Forelimb muscle (tissue), 1 donor: ENCODE data around the gene HDHD2. TPM values are rescaled to one million over a fixed set of nuclear protein-coding genes. Genes with fewer than 3 reads are reported as not detected.
A peak's percentile ranks its signal among the peaks of the same experiment; 100 is the strongest.
"Not testable (repeated sequence)": the region's sequence is repeated elsewhere in the genome, so short reads cannot be mapped to it uniquely, and the experiment has no call there.

Experiments used
- DNase-seq: peaks from one replicate; pipeline ENCODE4 v3.0.0-alpha.2; 2013; ENCODE audit warnings: low read depth
- polyA plus RNA-seq: library from polyadenylated mRNA; unstranded; fragments of 120-200 nt; gene quantifications from one replicate; pipeline ENCODE4 v1.2.1, GENCODE V29; 2013; ENCODE audit not compliant: insufficient read length

Gene HDHD2, protein sequence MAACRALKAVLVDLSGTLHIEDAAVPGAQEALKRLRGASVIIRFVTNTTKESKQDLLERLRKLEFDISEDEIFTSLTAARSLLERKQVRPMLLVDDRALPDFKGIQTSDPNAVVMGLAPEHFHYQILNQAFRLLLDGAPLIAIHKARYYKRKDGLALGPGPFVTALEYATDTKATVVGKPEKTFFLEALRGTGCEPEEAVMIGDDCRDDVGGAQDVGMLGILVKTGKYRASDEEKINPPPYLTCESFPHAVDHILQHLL
- polyA plus RNA-seq = 18.6 TPM

DNA sequence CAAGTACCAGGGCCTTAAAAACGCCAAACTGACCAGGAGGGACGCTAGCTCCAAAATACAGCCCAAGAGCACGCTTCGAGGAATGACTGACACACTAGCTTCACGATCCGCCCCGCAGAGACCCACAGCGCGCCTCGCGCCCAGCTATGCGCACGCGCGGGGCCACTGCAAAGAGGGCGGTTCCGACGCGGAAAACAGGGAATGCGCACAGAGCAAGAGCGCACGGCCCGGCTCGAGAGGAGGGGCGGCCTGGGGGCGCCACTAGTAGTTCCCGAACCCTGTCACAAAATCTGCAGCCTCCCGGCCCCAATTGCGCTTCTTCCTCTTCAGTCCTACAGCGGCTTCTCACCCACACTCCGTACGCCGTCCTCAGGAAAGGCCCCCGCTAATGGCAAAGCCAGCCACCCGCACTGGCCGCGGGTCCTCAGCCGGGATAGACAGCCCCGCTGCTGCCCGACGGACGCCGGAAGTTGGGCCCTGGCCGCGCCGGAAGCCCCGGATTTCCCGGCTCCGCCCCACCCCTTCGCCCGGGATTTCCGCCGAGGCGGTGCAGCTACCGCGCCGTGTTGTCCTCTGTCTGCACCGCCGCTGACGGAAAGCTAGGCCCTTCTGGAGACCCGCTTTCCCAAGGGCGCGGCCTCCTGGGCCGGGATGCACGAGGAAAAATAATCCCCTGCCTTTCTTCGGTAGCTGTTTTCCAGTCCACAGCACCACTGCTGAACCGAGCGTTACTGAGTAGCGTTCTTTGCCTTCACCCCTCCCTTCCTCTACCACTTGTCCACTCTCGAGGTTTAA lies at the start of gene HDHD2:
Gene HDHD2, minus strand, starts transcription at position 472 of the 795 bp plus-strand sequence. CDS start 14,061 bp downstream, outside the sequence.
- peak; percentile 63 for DNase-seq

DNA sequence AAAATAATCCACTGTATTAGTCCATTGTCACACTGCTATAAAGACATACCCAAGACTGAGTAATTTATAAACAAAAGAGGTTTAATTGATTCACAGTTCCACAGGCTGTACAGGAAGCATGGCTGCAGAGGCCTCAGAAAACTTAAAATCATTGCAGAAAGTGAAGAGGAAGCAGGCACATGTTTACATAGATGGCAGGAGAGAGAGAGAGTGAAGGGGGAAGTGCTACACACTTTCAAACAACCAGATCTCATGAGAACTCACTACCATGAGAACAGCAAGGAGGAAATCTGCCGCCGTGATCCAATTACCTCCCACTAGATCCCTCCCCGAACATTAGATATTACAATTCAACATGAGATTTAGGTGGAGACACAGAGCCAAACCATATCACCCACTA lies 45.7 kb upstream of the HDHD2 start:
- DNase-seq = not testable (repeated sequence)

DNA sequence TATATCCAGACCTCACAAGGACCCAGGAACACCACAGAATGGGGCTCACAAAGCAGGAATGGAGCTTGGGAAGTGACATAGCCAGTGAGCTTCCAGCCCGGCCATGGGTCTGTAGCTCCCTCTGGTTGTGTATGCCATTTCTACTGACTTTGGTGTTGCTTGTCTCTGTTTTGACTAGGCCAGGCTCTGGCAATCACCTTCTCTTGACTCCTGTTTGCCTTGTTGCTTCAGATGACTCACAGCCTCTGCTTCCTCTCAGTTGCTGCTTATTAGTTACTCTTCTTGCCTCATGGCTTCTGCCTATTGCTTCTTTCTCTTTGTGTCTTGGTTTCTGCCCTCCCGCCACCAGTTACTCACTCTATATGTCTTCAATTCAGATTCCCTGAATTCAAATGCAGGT lies 41.7 kb upstream of the HDHD2 start:
- no peak for DNase-seq

DNA sequence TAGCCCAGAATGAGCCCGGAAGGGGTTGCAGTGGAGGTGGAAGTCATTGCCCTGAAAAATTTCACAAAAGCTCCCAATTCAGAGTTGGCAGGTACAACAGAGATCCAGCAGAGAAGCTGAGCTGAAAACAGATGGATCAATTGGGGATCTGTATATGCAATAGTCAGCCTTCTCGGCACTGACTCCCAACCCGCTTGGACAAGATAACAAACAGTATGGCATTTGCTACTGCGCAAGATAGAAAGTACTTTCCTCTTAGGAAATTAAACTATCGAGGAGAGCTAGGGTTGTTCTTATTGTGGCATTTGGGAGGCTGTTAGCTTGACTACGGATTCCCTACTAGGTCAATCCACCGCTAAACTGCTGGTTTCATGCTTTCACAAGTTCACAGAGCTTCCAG lies 37.4 kb upstream of the HDHD2 start:
- no peak for DNase-seq

DNA sequence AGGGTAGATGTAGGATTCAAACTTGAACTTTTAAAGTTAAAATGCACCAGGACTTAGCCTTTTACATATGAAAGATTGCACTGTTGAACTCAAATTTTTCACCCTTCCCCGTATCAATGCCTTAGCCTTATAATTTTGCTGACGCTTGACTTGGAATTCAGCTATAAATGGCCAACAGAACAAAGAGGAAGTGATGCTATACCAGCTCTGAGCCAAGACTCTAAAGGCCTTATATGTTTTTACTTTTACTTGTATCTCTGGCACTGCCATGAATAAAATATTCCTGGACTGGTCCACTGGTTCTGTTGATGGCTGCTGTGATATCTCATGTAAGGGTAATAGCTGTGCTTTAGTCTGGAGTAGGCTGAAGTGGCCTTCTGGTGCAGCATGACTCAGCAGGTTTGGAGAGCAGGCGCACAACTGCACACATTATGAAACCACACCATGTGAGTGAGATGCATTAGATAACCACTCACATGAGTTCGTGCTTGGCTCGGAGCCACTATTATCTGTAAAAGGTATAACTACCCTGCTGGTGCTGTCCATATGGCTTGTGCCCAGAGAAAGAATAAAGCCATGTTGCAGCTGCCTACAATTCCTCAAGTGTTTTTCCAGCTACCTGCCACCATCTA lies 34.2 kb upstream of the HDHD2 start:
- DNase-seq = no peak

DNA sequence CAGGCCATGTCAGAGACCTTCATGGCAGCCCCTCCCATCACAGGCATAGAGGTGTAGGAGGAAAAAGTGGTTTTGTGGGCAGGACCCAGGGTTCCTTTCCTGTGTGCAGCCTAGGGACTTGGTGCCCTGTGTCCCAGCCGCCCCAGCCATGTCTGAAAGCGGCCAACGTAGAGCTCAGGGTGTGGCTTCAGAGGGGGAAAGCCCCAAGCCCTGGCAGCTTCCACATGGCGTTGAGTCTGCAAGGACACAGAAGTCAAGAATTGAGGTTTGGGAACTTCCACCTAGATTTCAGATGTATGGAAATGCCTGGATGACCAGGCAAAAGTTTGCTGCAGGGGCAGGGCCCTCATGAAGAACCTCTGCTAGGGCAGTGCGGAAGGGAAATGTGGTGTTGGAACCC lies 31.9 kb upstream of the HDHD2 start:
- DNase-seq = not testable (repeated sequence)

DNA sequence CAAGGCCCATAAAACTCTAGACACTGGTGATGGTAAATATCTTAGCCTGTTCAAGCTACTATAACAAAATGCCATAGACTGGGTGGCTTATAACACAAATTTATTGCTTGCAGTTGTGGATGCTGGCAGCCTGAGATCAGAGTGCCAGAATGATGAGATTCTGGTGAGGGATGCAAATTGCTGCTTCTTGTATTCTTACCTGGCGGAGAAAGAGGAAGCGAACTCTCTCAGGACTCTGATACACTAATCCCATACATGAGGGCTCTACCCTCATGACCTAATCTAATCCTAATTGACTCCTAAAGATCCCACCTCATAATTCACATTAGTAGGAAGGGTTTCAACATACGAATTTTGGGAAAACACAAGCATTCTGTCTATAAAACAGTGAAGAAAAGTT lies 30.5 kb upstream of the HDHD2 start:
- DNase-seq = no peak

DNA sequence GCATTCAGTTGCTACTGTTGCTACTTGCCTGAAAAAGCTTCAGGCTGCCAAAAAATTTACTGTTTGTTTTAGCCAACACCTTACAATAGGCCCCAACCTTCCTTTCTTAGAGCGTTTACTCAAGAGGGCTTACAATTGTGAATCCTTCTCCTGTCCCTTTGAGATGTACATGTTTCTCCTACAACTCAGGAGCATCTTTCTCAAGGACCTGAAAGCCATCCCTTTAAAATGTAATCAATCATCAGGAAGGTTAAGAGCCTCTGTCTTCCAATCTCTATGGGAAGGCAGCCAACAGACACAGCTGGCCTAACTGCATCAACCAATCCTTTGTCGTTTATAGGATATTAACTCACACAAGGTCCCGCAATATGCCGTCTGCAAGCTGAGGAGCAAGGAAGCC lies 29.2 kb upstream of the HDHD2 start:
- peak; percentile 45 for DNase-seq

DNA sequence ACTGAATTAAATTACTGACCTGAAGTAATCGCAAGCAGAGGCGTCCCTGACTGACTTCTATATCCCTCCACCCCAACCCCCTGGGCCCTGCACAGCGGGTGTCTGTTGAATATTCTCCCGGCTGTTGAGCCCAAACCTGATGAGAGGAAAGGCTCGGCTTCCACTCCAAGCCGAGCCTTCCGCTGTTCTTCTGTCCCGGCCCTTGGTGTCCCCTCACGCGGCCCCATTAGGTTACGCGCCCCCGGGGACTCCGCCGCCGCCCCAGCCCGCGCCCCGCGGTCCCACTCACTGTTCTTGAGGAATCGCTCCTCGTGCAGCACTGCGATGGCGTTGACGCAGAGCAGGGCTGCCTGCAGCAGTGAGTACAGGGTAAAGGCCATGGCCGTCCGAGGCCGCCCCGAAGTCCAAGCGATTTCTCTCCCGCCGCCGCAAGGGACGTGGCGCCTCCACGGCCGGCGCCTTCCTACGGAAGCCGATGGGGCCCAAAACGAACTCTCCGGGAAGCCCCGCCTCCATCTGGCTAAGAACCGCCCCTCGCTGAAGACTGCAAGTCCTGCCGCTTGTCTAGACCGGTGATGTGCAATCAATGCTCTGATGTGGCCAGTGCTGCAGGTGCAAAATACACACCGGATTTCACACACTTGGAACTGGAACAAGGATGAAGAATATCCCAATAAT lies 25.7 kb upstream of the HDHD2 start, which contains the start of gene IER3IP1:
Gene IER3IP1, minus strand, starts transcription at position 467 of the 678 bp plus-strand sequence. Its CDS starts 87 bp downstream, at position 380.
- peak; percentile 60 for DNase-seq

DNA sequence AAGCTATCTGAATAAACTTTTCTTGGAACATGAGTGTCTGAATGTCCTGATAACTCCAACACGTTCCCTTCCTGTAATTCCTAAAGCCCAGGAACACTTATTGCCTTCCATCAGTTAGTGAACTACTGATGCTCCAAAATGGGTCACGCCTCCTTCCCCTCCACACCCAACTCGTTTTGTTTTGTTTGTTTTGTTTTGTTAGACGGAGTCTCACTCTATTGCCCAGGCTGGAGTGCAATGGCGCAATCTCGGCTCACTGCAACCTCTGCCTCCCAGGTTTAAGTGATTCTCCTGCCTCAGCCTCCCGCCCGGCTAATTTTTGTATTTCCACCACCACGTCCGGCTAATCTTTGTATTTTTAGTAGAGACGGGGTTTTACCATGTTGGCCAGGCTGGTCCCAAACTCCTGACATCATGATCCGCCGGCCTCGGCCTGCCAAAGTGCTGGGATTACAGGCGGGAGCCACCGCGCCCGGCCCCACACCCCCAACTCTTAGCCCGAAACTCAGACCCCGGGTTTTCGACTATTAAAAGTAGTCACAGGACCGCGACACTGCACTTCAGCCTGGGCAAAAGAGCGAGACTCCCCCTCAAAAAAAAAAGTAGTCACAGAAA lies 25.1 kb upstream of the HDHD2 start:
- DNase-seq = no peak

DNA sequence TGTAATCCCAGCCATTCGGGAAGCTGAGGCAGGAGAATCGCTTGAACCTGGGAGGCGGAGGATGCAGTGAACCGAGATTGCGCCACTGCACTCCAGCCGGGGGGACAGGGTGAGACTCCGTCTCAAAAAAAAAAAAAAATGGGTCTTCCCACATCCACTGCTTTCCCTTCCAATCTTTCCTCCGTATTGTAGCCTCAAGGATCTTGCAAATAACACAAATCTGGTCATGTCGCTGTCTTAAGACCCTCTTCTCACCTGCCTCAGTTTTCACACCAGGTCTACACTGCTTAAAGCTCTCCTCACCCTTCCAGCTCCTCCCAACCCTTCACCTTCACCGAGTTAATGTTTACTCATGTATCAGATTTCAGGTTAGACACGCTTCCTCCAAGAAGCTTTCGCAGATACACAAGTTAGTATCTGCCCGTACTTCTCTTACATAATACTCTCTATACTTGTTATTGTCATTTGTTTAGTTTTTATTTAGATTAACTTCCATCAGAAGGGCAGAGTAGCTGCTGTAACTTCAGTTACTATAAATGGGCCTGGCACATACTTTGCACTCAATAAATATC lies 24.3 kb upstream of the HDHD2 start:
- no peak for DNase-seq

DNA sequence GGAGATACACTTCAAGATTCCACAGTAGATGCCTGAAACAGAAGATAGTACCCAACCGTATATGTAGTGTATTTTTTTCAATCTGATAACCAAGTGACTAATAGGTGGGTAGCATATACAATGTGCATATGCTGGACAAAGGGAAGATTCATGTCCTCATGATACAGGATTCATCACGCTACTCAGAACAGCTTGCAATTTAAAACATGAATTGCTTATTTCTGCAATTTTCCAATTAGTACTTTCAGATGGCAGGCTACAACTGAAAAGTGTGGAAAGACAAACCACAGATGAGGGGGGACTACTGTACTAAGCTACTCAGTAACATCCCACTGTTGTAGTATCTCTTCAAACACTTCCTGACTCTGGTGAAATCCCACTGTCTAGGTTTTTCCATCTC lies 22.2 kb upstream of the HDHD2 start:
- no peak for DNase-seq

DNA sequence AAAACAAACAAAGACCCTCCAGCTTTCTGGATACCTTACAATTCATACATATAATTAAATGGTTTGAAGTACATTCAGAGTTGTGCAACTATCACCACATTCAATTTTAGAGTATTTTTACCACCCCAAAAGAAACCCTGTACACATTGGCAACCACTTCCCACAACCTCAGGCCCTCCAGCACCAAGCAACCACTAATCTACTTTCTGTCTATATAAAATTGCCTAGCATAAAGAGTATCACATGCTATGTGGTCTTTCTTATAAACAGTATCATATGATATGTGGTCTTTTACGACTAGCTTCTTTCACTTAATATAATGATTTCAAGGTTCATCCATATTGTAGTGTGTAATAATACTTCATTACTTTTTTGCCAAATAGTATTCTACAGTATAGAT lies 18.6 kb upstream of the HDHD2 start:
- DNase-seq = no peak

DNA sequence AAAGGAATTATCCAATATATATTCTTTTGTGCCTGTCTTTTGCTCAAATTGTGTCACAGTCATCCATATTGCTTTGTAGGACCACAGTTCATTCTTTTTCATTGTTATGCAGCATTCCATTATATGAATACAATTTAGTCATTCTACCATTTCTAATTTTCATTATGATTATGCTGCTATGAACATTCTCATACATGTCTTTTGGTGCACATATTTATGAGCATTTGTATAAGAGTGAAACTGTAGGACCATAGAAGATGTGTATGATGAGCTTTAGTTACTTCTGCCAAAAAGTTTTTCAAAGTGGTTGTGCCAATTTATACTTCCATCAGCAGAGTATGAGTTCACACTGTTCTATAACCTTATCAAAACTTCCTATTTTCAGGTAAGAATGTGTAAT lies 18.2 kb upstream of the HDHD2 start:
- DNase-seq = no peak

DNA sequence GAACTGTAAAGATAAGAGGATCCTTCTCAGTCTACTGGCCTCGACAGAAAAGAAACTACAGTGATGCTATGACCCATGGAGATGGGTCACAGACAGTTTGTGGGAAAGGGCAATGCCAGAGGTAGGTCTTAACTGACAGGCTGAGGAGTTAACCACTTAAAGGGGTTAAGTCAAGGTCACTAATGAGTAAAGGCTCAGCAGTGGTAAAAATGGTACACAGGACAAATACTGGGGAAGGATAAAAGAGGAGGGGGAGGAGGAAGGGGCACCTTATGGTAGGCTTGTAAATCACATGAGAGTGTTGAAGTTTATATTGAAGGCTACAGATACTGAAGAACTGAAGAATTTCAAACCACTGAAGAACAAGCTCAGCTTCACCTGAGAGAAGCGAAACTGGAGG lies 16.0 kb upstream of the HDHD2 start:
- DNase-seq = no peak

DNA sequence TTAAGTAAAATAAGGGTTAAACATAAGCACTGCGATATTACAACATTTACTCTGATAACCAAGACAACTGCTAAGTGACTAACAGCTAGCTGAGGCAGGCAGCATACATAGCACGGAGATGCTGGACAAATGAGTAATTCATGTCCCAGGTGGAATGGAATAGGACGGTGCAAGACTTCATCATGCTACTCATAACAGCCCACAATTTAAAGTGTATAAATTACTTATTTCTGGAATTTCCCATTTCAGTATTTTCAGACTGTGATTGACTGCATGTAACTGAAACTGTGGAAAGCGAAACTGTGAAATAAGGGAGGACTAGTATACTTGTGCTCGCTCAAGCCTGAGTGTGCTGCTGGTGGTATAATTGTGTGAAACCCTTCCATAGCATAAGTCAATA lies 12.9 kb upstream of the HDHD2 start:
- no peak for DNase-seq

DNA sequence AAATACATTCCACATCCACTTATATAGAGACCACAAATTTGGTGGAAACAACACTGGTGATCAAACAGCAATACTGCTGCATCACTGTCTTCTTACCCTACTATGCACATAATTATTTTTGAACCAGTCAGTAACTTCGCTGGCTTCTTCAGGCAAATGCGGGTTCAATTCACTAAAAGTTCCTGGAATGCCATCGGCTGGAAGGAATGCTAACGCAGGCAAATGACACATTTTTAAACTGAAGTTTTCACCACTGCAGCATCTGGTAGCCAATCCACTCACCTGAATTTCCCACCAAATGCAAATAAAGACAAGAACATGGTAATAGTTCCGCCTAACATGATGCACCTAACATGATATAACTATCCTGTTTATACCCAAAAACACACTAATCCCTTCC lies 10.0 kb upstream of the HDHD2 start:
- no peak for DNase-seq

DNA sequence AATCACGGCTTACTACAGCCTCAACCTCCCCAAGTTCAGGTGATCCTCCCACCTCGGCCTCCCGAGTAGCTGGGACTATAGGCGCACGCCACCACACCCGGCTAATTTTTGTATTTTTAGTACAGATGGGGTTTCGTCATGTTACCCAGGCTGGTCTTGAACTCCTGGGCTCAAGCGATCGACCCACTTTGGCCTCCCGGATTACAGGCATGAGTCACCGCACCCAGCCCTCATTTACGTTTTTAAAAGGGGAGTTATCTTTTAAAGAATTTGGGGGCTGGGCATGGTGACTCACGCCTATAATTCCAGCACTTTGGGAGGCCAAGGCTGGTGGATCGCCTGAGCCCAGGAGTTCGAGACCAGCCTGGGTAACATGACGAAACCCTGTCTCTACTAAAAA lies 8.1 kb upstream of the HDHD2 start:
- DNase-seq = not testable (repeated sequence)

DNA sequence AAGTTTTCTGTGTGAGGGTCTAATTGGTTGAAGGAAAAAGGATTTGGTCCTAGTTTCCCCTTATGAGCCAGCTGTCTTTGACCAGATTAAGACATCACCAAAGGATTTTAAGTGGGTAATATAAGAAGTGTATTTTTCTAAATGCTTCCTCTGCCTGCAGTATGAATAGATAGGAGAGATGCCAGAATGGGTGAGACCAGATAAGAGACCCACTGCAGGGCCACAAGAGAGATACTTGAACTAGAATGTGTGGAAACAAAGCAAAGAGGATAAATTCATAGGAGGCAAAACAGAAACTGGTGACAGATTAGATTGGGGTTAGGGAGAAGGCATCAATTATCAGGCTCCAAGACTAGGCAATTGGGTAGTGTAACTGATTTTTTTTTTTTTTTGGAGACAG lies 1.1 kb upstream of the HDHD2 start:
- DNase-seq = no peak

DNA sequence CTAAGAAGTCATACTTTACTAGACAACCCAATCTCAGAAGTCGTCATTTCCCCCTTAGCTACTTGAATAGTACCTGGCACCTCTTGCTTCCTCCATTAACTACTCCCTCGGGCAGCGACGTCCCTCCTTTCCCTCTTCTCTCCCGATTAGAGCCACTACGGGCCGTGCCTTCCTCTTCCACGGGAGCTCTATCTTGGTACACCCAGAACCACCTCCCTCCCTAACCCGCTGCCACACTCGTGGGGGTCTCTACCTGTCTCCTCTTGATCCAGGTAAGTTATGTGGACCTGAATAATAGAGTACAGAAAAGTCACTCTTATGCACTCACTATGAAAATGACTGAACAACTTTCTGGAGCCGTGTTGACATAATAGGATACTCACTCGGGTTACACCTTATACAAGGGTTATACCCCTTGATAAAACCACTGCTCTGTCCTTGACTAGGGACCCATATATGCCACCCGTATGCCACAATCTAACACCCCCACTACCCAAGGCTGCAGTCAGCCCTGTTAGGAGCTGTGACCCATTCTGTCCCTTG lies 595 bp upstream of the HDHD2 start:
- DNase-seq = no peak

DNA sequence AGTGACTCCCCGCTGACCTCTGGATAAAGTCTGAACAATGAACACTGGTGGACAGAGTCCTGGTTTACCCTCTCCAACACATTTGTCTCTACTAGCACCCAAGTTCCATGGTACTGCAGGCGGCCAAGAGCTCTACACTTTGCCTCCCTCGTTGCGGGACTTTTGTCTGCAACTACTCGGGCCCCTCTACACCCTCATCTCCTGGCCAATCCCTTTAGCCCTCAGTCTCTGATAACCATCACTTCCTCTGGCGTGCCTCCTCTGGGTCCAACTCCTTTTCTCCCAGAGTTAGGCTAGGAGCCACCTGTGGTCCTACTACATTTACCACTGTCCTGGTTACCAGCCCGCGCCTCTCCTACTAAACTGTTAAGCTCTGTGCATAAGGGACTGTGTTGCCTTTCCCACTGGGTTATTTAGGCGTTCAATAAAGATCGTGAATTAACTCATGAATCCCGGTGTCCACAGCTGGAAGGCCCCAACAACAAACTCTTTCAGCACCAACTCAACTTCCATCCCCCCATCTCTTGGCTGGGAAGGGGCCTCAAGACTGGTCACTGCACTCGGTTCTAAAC lies 757 bp downstream of the HDHD2 start:
- DNase-seq = no peak
